Mesenchymal stem cell (in vitro differentiated cells and primary cell): ENCODE results near the gene MTA2.
"Not testable (repeated sequence)": the region's sequence is repeated elsewhere in the genome, so short reads cannot be mapped to it uniquely, and the experiment has no call there.

ENCODE experiments used
- DNase-seq: peaks from one replicate; pipeline ENCODE4 v3.0.0-alpha.2; 2013
- H2AFZ ChIP-seq: one replicate; pipeline ENCODE4 v1.6.1; 2013; ENCODE audit warnings: low read depth, mild to moderate bottlenecking, control low read depth, inconsistent platforms, low read length, moderate library complexity
- H2AK5ac ChIP-seq: 2 replicates; pipeline ENCODE4 v1.6.1; 2013; ENCODE audit warnings: low read length, moderate library complexity, mild to moderate bottlenecking, inconsistent platforms; ENCODE audit not compliant: severe bottlenecking
- H2BK120ac ChIP-seq: one replicate; pipeline ENCODE4 v1.6.1; 2013; ENCODE audit warnings: low read depth, mild to moderate bottlenecking, inconsistent platforms, low read length, moderate library complexity
- H2BK12ac ChIP-seq, 2 experiments: one replicate each; pipeline ENCODE4 v1.6.1; 2013; ENCODE audit warnings: inconsistent platforms in 2 of 2, low read length in 2 of 2, mild to moderate bottlenecking in 2 of 2, moderate library complexity in 2 of 2, control low read depth in 1 of 2
- H2BK15ac ChIP-seq: one replicate; pipeline ENCODE4 v1.6.1; 2013; ENCODE audit warnings: mild to moderate bottlenecking, low read depth, inconsistent platforms; ENCODE audit not compliant: poor library complexity, severe bottlenecking
- H2BK5ac ChIP-seq: 2 replicates; pipeline ENCODE4 v1.6.1; 2013; ENCODE audit warnings: low read depth, mild to moderate bottlenecking, low read length, control low read depth, inconsistent platforms; ENCODE audit not compliant: poor library complexity, severe bottlenecking
- H3K14ac ChIP-seq, 2 experiments: one replicate each; pipeline ENCODE4 v1.6.1; 2013; ENCODE audit warnings: inconsistent platforms in 2 of 2, low read length in 2 of 2, control low read depth in 1 of 2, mild to moderate bottlenecking in 1 of 2, moderate library complexity in 1 of 2
- H3K18ac ChIP-seq, 2 experiments: one replicate each; pipeline ENCODE4 v1.6.1; 2013; ENCODE audit warnings: inconsistent platforms in 2 of 2, low read length in 2 of 2, control low read depth in 1 of 2, low read depth in 1 of 2, mild to moderate bottlenecking in 1 of 2
- H3K23ac ChIP-seq, 2 experiments: one replicate each; pipeline ENCODE4 v1.6.1; 2013; ENCODE audit warnings: inconsistent platforms in 2 of 2, low read length in 2 of 2, mild to moderate bottlenecking in 2 of 2, moderate library complexity in 2 of 2, control low read depth in 1 of 2
- H3K27ac ChIP-seq: 2 replicates; pipeline ENCODE4 v1.5.1; 2013; ENCODE audit warnings: mild to moderate bottlenecking, moderate library complexity, low read length, control low read depth, inconsistent platforms; ENCODE audit not compliant: poor library complexity, severe bottlenecking
- H3K27me3 ChIP-seq, 2 experiments: 2 replicates each; pipeline versions ENCODE4 v1.6.1 to v1.7.0; 2013; ENCODE audit warnings: low read length in 2 of 2, mild to moderate bottlenecking in 2 of 2, moderate library complexity in 2 of 2, control low read depth in 1 of 2, inconsistent platforms in 1 of 2; ENCODE audit not compliant: control insufficient read depth in 1 of 2, insufficient read depth in 1 of 2
- H3K36me3 ChIP-seq, 2 experiments: 2 replicates each; pipeline versions ENCODE4 v1.6.1 to v1.7.0; 2013; ENCODE audit warnings: low read length in 2 of 2, control low read depth in 1 of 2, inconsistent platforms in 1 of 2, low read depth in 1 of 2, mild to moderate bottlenecking in 1 of 2; ENCODE audit not compliant: insufficient read depth in 2 of 2, control insufficient read depth in 1 of 2
- H3K4ac ChIP-seq, 2 experiments: one replicate each; pipeline ENCODE4 v1.6.1; 2013; ENCODE audit warnings: inconsistent platforms in 2 of 2, low read length in 2 of 2, mild to moderate bottlenecking in 2 of 2, moderate library complexity in 2 of 2, control low read depth in 1 of 2, low read depth in 1 of 2
- H3K4me1 ChIP-seq: 2 replicates; pipeline ENCODE4 v1.6.1; 2013; ENCODE audit warnings: low read depth, low read length, control low read depth; ENCODE audit not compliant: control insufficient read depth, insufficient read depth
- H3K4me2 ChIP-seq: 2 replicates; pipeline ENCODE4 v1.6.1; 2013; ENCODE audit warnings: low read length, mild to moderate bottlenecking, inconsistent platforms; ENCODE audit not compliant: poor library complexity, severe bottlenecking
- H3K4me3 ChIP-seq, 2 experiments: 2 replicates each; pipeline versions ENCODE4 v1.5.1 to v1.7.0; 2013; ENCODE audit warnings: low read length in 2 of 2, mild to moderate bottlenecking in 2 of 2, control low read depth in 1 of 2, low read depth in 1 of 2; ENCODE audit not compliant: insufficient read depth in 1 of 2
- H3K79me1 ChIP-seq: replicated peaks from 2 replicates; pipeline ENCODE4 v1.6.1; 2013; ENCODE audit warnings: mild to moderate bottlenecking, control low read depth, low read length, inconsistent platforms; ENCODE audit not compliant: poor library complexity, severe bottlenecking
- H3K9ac ChIP-seq: 2 replicates; pipeline ENCODE4 v1.7.0; 2013; ENCODE audit warnings: mild to moderate bottlenecking, low read length, moderate library complexity
- H3K9me3 ChIP-seq: 2 replicates; pipeline ENCODE4 v1.7.0; 2013; ENCODE audit warnings: mild to moderate bottlenecking, low read length; ENCODE audit not compliant: control insufficient read depth
- H4K8ac ChIP-seq: one replicate; pipeline ENCODE4 v1.6.1; 2013; ENCODE audit warnings: inconsistent platforms, mild to moderate bottlenecking, low read length, moderate library complexity
- H4K91ac ChIP-seq: one replicate; pipeline ENCODE4 v1.6.1; 2013; ENCODE audit warnings: mild to moderate bottlenecking, low read length, inconsistent platforms
- WGBS: methylation state at CpG from one replicate; pipeline ENCODE4 v1.1.7; 2013; ENCODE audit warnings: mixed read lengths; 5-methylcytosine and 5-hydroxymethylcytosine counted together

The MTA2 gene

DNA sequence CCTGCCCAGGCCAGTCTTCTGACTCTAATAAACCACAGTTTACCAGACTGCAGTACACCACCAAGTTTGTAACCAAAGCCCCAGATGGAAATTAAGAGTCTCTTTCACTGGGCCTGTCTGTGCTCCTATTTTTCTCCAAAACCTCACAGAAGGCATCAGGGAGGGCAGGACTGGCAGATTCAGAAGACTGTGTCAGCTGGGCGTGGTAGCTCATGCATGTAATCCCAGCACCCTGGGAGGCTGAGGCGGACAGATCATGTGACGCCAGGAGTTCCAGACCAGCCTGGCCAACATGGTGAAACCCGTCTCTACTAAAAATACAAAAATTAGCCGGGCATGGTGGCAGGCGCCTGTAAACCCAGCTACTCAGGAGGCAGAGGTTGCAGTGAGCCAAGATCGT, 16.3 kb downstream of the MTA2 start:
- 96% methylated on average over 7 of the region's 7 CpGs for WGBS

DNA sequence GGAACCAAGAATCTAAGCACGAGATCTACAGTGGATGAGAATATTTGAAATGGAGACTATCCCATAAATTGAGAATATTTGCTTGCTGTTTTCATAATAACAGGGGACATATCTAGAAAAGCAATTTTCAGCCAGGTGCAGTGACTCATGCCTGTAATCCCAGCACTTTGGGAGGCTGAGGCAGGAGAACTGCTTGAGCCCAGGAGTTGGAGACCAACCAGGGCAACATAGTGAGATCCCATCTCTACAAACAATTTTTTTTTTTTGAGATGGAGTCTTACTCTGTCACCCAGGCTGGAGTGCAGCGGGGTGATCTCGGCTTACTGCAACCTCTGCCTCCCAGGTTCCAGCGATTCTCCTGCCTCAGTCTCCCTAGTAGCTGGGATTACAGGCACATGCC, 19.9 kb downstream of the MTA2 start:
- WGBS: 98% methylated on average over 3 of the region's 4 CpGs

More for the DNA sequence above, 16.3 kb downstream of the MTA2 start:
- H3K79me1 ChIP-seq: peaks cover 25% of the 10 kb centered on the region
- not testable (repeated sequence) for H2AFZ ChIP-seq, H3K14ac ChIP-seq, H3K4ac ChIP-seq, H2AK5ac ChIP-seq, H3K4me2 ChIP-seq, H2BK15ac ChIP-seq, H2BK5ac ChIP-seq, H2BK120ac ChIP-seq, DNase-seq, H3K27me3 ChIP-seq, H3K4me3 ChIP-seq, H3K18ac ChIP-seq, H4K91ac ChIP-seq, H2BK12ac ChIP-seq, H3K4me1 ChIP-seq, H3K23ac ChIP-seq, H3K9me3 ChIP-seq, H4K8ac ChIP-seq, H3K9ac ChIP-seq, H3K27ac ChIP-seq
- H3K36me3 ChIP-seq: peaks cover 35 to 52% of the 10 kb centered on the region in 2 experiments

DNA sequence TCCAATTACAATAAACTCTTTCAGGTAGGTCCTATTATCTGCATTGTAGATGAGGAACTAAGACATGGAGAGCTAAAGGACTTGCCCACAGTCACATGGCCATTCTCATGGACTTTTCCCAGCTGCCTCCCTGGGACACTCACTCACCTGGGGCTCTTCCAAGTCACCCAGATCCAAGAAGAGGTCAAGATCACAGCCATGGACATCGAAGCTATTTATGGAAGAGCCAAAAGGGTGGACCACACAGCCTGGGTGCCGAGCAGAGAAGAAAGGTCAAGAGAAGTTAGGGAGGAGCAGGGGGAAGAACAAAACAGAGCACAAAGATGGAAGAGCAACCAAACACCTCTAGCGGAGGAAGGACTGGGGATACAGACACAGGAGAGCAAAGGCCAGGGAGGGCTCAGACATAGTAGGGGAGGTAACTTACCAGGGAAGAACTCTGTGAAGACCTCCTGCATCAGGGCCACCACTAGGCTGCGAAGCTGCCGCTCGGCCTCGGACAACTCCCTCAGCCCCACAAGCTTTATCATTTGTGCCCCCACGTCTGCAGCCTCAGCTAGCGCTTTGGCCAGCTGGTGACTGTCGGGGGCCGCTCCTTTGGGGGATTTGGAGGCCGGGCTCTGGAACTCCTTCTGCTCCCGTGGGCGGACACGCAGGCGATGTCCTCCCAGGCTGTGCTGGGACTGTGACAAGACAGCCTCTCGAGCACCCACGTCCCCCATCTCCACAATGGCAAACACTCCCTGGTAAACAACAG, 20.5 kb downstream of the MTA2 start:
- WGBS: 97% methylated on average over 16 of the region's 18 CpGs
- H3K4me2 ChIP-seq: no peak overlapping the region
- no peak overlapping the region for H4K91ac ChIP-seq
- H4K8ac ChIP-seq: no peak overlapping the region
- H2AFZ ChIP-seq: no peak overlapping the region
- H3K18ac ChIP-seq: no peak overlapping the region
- DNase-seq: no peak
- H3K4me1 ChIP-seq: peaks cover 9% of the 10 kb centered on the region
- H2BK5ac ChIP-seq: no peak overlapping the region
- no peak overlapping the region for H3K23ac ChIP-seq
- H3K4ac ChIP-seq: no peak overlapping the region
- no peak overlapping the region for H2BK120ac ChIP-seq
- H3K9ac ChIP-seq: no peak overlapping the region
- no peak overlapping the region for H3K14ac ChIP-seq
- H2BK12ac ChIP-seq: no peak overlapping the region
- H3K9me3 ChIP-seq: no peaks in the 10 kb centered on the region
- H2AK5ac ChIP-seq: no peak overlapping the region
- no peak overlapping the region for H2BK15ac ChIP-seq
- no peak overlapping the region for H3K27ac ChIP-seq
- no peak overlapping the region for H3K4me3 ChIP-seq
- H3K27me3 ChIP-seq: no peaks in the 10 kb centered on the region
- H3K79me1 ChIP-seq: peaks cover 23% of the 10 kb centered on the region
- peaks cover 43 to 69% of the 10 kb centered on the region in 2 experiments for H3K36me3 ChIP-seq

More for the DNA sequence above, 19.9 kb downstream of the MTA2 start:
- H3K27me3 ChIP-seq, H2AFZ ChIP-seq, H2BK12ac ChIP-seq, H3K23ac ChIP-seq, H3K4me3 ChIP-seq, H3K4me2 ChIP-seq, H3K4me1 ChIP-seq, H3K14ac ChIP-seq, H3K4ac ChIP-seq, H2BK15ac ChIP-seq, H3K27ac ChIP-seq, H2BK5ac ChIP-seq, H3K9ac ChIP-seq, H2AK5ac ChIP-seq, H4K91ac ChIP-seq, H3K9me3 ChIP-seq, H2BK120ac ChIP-seq, DNase-seq, H3K18ac ChIP-seq, H4K8ac ChIP-seq: not testable (repeated sequence)
- Histone ChIP-seq H3K79me1 (peaks cover 19% of the 10 kb centered on the region), H3K36me3 (peaks cover 40 to 65% of the 10 kb centered on the region in 2 experiments)

DNA sequence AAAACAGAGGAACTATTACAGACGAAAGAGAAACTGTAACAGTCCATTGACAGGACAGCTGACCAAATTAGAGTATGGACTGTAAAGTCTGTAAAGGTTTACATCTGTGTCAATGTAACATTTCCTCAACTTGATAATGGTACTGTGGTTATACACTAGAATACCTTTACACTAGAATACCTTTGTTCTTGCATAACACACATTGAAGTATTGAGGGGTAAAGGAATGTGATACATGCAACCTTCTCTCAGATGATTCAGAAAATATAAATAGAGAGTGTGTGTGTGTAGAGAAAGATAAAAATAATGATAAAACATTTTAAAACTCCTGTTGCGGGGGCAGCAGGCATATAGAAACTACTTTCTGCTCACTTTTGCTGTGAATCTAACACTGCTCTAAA, 22.4 kb downstream of the MTA2 start:
- H3K27ac ChIP-seq: no peak overlapping the region
- no peak overlapping the region for H2AK5ac ChIP-seq
- peaks cover 22% of the 10 kb centered on the region for H3K79me1 ChIP-seq
- no peak overlapping the region for H3K14ac ChIP-seq
- H3K27me3 ChIP-seq: no peaks in the 10 kb centered on the region
- H3K4me1 ChIP-seq: peaks cover 18% of the 10 kb centered on the region
- no peak for DNase-seq
- H2BK5ac ChIP-seq: no peak overlapping the region
- no peak overlapping the region for H3K4me2 ChIP-seq
- H2BK12ac ChIP-seq: no peak overlapping the region
- no peak overlapping the region for H3K4me3 ChIP-seq
- no peak overlapping the region for H4K91ac ChIP-seq
- H3K18ac ChIP-seq: no peak overlapping the region
- no peak overlapping the region for H4K8ac ChIP-seq
- no peak overlapping the region for H3K9ac ChIP-seq
- H2AFZ ChIP-seq: no peak overlapping the region
- peaks cover 44 to 65% of the 10 kb centered on the region in 2 experiments for H3K36me3 ChIP-seq
- H3K23ac ChIP-seq: no peak overlapping the region
- WGBS: 100% methylated on average over 1 of the region's 2 CpGs
- H3K4ac ChIP-seq: no peak overlapping the region
- H3K9me3 ChIP-seq: no peaks in the 10 kb centered on the region
- H2BK120ac ChIP-seq: no peak overlapping the region
- no peak overlapping the region for H2BK15ac ChIP-seq
